Vagina (tissue), 2 donors: ENCODE data around the gene RHO.

Experiments
- POLR2AphosphoS5 ChIP-seq, 2 donors: sonication (generic); formaldehyde crosslinking; IDR thresholded peaks; one replicate each; pipeline ENCODE4 v1.9.0; 2017; ENCODE audit warnings: antibody characterized with exemption in 2 of 2, mild to moderate bottlenecking in 2 of 2, low read depth in 1 of 2; ENCODE audit not compliant: insufficient read depth in 1 of 2
- TF ChIP-seq, protein P1 (sequence below), 3 experiments: fragments of 450-650 bp in 2 of 3; fragments of 200-600 bp in 1 of 3; sonication (generic) in 1 of 3; IDR thresholded peaks; one replicate each; pipeline ENCODE4 v1.5.1; 2017 to 2019; ENCODE audit warnings: antibody characterized with exemption in 3 of 3, mild to moderate bottlenecking in 2 of 3, moderate library complexity in 2 of 3

DNA sequence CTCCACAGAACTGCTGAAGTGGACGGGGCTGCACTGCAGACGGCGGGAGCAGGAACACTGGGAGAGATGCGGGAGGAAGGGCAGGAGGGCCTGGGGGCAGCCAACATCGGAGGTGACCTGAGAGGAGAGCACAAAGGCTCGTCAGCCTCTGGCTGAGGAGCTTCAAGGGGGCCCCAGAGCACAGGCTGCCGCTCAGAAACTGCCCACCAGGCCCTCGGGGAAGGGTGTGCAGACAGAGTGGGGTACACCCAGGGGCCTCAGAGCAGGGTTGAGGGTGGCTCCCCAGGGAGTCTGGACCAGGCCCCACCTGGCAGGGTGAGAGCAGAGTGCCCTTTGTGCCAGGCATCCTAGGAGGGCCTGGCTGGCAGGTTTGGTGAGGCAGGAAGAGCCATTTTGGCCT is 14.7 kb upstream of the RHO start:
- TF ChIP-seq, protein P1, sequence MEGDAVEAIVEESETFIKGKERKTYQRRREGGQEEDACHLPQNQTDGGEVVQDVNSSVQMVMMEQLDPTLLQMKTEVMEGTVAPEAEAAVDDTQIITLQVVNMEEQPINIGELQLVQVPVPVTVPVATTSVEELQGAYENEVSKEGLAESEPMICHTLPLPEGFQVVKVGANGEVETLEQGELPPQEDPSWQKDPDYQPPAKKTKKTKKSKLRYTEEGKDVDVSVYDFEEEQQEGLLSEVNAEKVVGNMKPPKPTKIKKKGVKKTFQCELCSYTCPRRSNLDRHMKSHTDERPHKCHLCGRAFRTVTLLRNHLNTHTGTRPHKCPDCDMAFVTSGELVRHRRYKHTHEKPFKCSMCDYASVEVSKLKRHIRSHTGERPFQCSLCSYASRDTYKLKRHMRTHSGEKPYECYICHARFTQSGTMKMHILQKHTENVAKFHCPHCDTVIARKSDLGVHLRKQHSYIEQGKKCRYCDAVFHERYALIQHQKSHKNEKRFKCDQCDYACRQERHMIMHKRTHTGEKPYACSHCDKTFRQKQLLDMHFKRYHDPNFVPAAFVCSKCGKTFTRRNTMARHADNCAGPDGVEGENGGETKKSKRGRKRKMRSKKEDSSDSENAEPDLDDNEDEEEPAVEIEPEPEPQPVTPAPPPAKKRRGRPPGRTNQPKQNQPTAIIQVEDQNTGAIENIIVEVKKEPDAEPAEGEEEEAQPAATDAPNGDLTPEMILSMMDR (IDR thresholded peaks at IDR 0.05): no peak
- TF ChIP-seq POLR2AphosphoS5 (IDR thresholded peaks at IDR 0.05; ENCODE audit: insufficient read depth in 1 of 2, low read depth in 1 of 2): no peak
